SK-N-SH treated with all-trans-retinoic acid at 6 μM for 48 hours (cell line): Measurements from ENCODE around the gene RAPSN.

Source experiments
- BACH2 ChIP-seq: fragments of 250-450 bp; sonication (Bioruptor Pico); IDR thresholded peaks from 2 replicates; pipeline ENCODE4 v1.9.0; 2021; ENCODE audit warnings: mild to moderate bottlenecking, borderline replicate concordance
- CREB5 ChIP-seq: fragments of 250-450 bp; sonication (Bioruptor Pico); IDR thresholded peaks from 2 replicates; pipeline ENCODE4 v1.5.1; 2020; ENCODE audit warnings: low read depth, mild to moderate bottlenecking, moderate library complexity
- CSDC2 ChIP-seq: fragments of 250-450 bp; sonication (Bioruptor Pico); IDR thresholded peaks from 2 replicates; pipeline ENCODE4 v1.5.0; 2020; ENCODE audit warnings: mild to moderate bottlenecking, moderate library complexity
- ISL1 ChIP-seq: fragments of 250-450 bp; sonication (Bioruptor Pico); IDR thresholded peaks from 2 replicates; pipeline ENCODE4 v2.1.2; 2022; ENCODE audit warnings: mild to moderate bottlenecking, moderate library complexity
- PATZ1 ChIP-seq: fragments of 250-450 bp; sonication (Bioruptor Pico); IDR thresholded peaks from 2 replicates; pipeline ENCODE4 v1.8.0; 2020; ENCODE audit warnings: mild to moderate bottlenecking, moderate library complexity, borderline replicate concordance
- PPARA ChIP-seq: fragments of 250-450 bp; sonication (Bioruptor Pico); IDR thresholded peaks from 2 replicates; pipeline ENCODE4 v1.5.0; 2020; ENCODE audit warnings: mild to moderate bottlenecking, borderline replicate concordance
- RARB ChIP-seq: fragments of 250-450 bp; sonication (Bioruptor Pico); IDR thresholded peaks from 2 replicates; pipeline ENCODE4 v1.8.0; 2021; ENCODE audit warnings: mild to moderate bottlenecking, moderate library complexity
- TCF4 ChIP-seq: fragments of 250-450 bp; sonication (Bioruptor Pico); IDR thresholded peaks from 2 replicates; pipeline ENCODE4 v1.8.0; 2021; ENCODE audit warnings: mild to moderate bottlenecking, moderate library complexity, borderline replicate concordance
- TOX ChIP-seq: fragments of 250-450 bp; sonication (Bioruptor Pico); IDR thresholded peaks from 2 replicates; pipeline ENCODE4 v1.8.0; 2021; ENCODE audit warnings: mild to moderate bottlenecking, moderate library complexity, borderline replicate concordance
- TSHZ2 ChIP-seq: fragments of 250-450 bp; sonication (Bioruptor Pico); IDR thresholded peaks from 2 replicates; pipeline ENCODE4 v1.5.0; 2020; ENCODE audit warnings: mild to moderate bottlenecking, moderate library complexity
- ZFP3 ChIP-seq: fragments of 250-450 bp; sonication (Bioruptor Pico); IDR thresholded peaks from 2 replicates; pipeline ENCODE4 v1.5.0; 2020; ENCODE audit warnings: mild to moderate bottlenecking, moderate library complexity
- ZNF70 ChIP-seq: fragments of 450-650 bp; formaldehyde crosslinking; IDR thresholded peaks from 2 replicates; pipeline ENCODE4 v1.5.0; 2020; ENCODE audit warnings: mild to moderate bottlenecking, moderate library complexity
- ZNF8 ChIP-seq: fragments of 450-650 bp; formaldehyde crosslinking; IDR thresholded peaks from 2 replicates; pipeline ENCODE4 v1.5.0; 2020; ENCODE audit warnings: mild to moderate bottlenecking, moderate library complexity

- no peak for TF ChIP-seq TSHZ2 (CRISPR knock-in tag)
- no peak for TF ChIP-seq ZNF70
- TF ChIP-seq RARB = no peak
- no peak for TF ChIP-seq BACH2 (CRISPR knock-in tag)
- no peak for TF ChIP-seq CSDC2 (CRISPR knock-in tag)
- TF ChIP-seq PATZ1 = no peak
- TF ChIP-seq TCF4 (CRISPR knock-in tag) = no peak
- no peak for TF ChIP-seq CREB5
- no peak for TF ChIP-seq ISL1 (CRISPR knock-in tag)
- TF ChIP-seq TOX = no peak
- TF ChIP-seq PPARA (CRISPR knock-in tag) = no peak
- TF ChIP-seq ZFP3 (CRISPR knock-in tag) = no peak
- no peak for TF ChIP-seq ZNF8 (CRISPR knock-in tag)
Observed at GRCh38 chr11:47468598-47469214, 19.8 kb upstream of the RAPSN start.
